ENCODE data around the gene SAMD4A.
A peak's percentile ranks its signal among the peaks of the same experiment; 100 is the strongest.

SAMD4A gene

DNA sequence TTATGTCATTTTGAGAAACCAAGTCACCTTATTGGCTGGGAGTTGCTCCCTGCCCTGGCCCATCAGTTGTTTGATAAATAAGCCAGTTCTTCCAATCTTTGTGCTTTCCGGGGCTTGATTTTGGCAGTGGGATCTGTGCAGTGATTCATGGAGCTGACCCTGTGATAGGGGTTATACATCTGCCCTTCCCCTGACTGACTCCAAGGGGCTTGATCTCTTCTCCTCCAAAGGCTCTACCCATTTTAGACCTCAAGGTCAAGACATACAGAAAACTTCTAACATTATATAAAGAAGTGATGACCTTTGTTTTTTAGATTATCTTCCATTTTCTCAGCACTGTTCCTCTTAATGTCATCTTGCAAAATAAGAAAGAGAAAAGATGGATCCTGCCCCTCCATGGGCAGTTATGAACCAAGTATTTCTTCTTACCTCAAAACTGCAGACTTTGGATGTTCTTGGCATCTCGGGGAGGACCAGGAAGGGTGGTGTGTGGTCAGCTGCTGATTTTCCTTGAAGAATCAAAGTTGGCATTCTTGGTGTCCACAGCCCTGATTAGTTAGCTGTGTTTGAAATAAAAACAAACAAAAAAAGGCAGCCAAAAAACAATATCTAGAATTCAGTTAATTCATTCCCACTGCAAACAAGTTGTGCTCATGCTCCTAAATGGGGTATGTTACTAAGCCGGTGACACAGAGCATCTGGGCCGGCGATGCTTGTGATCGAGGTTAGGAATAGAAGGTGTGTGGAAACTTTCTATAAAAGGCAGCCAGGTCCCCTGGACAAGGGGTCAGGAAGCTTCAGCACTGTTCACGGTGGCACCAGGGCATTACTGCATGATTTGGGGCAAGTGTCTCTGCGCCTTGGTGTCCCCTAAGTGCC is 120.2 kb downstream of the SAMD4A start:
- DNase-seq = no peak

DNA sequence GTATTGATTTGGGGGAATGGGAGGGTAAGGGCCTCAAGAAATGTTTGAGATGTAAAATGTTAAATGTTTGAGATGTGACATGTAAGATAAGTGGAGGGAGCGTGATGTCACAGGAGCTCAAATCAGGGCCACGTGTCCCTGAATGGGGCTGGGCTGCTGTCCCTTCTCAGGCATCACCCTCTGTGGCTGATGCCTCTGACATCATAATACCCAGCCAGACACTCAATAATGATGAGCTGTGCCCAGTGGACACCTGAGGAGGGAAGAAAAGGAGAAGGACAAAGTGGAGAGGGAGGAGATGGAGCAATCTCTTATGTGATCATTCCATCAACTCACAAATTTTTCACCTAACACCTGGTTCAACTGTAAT is 120.8 kb downstream of the SAMD4A start:
- DNase-seq = no peak

DNA sequence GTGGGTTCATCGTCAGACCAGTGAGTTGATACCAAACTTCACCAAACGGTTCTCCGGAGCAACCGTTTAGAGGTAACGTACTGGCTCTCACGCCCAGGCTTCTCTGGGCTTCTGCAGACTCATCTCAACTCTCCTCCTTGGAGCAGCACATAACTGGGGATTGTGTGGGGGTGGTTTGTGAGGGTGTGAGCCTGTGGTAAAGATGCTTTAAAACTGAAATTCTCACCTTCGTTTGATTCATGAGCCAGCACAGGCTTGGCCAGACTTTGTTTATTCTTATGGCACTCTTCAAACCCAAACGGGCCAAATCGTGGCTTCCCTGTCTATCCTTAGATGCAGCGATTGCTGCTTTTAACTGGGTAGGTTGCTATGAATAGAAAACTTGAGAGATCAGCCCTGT is 121.3 kb downstream of the SAMD4A start:
- no peak for DNase-seq

DNA sequence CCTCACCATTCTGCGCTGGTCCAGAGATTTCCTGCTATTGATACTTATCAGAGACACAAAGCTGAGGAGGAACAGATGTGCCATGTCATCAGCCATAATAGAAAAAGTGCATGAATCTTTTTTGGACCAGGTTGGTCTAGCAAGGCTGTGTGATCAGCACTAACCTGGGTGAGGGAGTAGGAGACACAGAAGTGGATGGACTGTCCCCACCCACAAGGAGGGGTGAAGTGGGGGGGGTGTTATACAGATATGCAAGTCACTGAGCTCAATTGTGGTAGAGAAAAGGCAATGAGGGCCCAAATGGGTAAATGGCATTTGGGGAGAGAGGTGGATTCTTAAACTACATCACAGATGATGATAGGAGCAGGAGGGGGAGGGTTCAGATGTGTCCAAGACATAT is 123.0 kb downstream of the SAMD4A start:
- no peak for DNase-seq

DNA sequence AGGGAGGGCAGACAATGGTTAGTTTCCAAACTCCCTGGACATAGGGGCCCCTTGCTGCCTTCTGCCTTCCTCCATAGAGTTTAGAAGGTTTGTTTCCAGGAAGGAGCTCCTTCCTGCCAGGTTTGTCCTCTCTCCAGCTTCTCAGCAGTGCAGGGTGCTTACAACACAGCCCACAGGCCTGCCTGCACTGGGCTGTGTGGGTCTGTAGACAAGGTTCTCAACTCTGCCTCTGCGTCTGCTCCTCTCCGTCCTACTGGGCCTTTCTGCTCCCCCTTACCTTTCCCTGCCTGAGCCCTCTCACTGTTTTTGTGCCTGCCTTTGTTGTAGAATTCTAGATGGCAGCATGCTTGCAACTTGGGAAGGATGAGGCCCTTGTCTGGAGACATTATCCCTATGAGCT is 124.0 kb downstream of the SAMD4A start:
- no peak for DNase-seq

DNA sequence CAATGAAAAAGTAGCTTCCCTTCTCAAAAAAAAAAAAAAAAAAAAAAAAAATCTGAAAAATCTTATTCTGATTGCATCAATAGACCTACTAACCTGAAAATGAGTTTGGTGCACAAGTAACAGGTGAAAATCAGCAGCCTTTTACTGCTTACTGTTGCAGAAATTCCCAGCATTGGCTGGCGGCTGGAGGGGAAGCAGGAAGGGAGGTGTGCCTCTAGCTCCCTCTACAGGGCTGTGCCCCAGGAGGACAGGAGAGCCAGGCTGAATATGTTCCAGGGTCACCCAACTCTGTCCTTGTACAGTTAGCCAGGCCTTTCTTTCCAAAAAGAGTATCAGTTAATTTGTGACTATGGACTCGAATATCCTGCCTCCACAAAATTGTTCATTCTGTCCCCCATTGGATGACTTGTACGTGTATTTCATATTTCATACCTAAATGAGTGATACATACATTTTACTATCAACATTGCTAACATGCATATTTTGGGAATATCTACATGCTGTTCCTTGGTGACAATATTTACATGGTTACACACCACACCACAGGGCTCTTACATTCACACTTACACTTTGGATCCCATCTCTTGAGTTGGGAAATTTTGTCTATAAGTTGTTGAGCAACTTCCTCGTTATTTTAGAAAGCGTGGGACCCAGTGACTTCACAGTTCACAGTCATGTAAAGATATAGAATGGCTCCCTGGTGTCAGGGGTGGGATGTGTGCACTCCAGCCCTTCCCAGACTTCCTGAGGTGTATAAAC is 124.8 kb downstream of the SAMD4A start:
- DNase-seq = peak; percentile 20

DNA sequence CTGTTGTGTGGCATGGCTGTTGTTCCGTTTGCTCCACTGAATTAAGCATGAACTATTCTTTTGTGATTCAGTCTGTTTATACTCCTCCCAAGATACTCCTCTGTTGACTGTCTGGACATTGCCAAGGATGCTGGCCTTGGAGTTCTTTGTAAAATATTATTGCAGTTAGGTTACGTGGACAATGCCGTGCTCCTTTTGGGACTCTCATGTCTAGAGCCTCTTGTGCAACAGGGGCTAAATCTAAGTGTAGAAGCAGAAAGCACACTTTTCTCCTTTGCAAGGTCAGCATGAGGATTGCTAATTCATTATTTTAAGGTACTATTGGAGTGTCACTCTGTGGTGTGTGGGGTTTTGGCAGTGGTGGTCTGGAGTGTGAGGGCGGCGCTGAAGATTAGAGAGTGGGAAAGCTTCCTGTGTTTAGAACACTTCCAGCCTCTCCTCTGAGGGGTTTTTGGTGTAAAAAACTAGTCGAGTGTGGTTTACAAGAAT is 125.4 kb downstream of the SAMD4A start:
- no peak for DNase-seq

DNA sequence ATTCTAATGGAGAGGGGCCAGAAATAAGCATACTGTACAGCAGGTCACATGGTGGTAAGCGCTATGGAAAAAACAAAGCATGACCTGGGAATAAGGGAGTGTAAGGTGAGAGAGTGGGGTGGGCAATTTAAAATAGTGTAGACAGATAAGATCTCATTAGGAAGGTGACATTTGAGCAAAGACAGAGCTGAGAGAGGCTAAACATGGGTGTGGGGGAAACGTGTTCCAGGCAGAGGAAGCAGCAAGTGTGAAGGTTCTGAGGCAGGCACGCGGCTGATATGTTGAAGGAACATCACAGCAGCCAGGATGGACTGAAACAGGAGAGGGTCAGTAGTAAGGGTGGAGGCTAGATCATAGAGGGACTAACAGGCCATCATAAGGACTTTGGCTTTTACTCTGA is 126.8 kb downstream of the SAMD4A start:
- DNase-seq = no peak

DNA sequence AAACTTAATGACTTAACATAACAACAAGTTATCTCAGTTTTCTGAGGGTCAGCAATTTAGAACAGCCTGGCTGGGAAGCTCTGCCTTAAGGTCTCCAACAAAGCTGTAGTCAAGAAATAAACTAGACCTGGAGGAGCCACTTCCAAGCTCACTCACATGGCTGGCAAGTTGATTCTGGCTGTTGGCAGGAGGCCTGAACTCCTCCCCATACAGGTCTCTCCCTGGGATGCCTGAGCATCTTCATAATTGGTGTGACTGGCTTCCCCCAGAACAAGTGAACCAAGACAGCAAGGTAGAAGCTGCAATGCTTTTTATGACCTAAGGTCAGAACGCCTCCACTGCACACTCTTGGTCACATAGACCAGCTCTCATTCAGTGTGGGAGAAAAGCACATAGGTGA is 128.3 kb downstream of the SAMD4A start:
- DNase-seq = no peak

DNA sequence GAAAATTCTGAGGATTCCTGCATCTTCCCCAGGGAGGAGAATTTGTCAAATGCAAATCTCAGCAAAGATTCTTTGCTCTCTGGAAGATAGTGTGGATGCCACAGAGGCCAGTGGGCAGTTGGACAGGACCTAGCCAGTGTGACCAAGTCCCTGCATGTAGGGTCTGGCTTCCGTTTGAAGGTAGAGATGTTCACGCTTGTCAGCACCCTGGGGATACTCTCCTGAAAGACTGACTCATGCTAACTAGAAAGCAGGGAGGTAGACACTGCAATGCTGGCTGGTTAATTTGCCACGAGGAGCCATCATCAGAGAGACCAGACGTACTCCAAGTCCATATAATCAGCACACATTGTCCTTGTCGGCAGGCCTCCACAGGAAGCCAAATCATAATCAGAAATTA is 130.1 kb downstream of the SAMD4A start:
- DNase-seq = no peak

DNA sequence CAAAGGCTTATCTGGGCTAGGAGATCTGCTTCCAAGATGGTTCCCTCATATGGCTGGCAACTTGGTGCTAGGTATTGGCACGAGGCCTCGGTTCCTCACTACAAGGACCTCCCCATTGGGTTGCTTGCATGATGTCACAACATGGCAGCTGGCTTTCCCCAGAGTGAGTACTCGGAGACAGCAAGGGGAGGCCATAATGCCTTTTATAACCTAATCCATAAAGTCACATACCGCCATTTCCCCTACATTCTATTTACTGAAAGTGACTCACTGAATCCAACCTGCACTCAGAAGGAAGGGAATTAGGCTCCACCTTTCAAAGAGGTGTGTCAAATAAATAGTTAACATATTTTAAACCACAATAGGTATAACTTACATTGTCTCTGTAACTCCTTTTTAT is 130.9 kb downstream of the SAMD4A start:
- no peak for DNase-seq

DNA sequence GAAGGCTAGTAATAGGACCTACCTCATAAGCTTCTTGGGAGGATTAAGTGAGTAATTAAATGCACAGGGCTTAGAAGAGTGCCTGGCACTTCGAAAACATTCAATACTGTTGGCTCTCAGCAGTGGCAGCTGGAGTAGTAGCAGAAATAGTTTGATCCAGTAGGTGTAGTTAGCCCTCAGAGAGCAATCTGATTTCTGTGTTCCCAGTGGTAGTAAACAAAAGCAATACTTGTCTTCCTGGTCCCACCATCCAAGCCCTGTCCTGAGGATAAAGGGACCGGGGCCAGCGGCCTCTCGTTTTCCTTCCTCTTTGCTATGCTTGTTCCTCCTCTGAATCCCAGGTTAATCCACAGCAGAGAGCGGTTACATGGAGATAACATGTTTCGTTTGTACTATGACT is 131.6 kb downstream of the SAMD4A start:
- DNase-seq = no peak

DNA sequence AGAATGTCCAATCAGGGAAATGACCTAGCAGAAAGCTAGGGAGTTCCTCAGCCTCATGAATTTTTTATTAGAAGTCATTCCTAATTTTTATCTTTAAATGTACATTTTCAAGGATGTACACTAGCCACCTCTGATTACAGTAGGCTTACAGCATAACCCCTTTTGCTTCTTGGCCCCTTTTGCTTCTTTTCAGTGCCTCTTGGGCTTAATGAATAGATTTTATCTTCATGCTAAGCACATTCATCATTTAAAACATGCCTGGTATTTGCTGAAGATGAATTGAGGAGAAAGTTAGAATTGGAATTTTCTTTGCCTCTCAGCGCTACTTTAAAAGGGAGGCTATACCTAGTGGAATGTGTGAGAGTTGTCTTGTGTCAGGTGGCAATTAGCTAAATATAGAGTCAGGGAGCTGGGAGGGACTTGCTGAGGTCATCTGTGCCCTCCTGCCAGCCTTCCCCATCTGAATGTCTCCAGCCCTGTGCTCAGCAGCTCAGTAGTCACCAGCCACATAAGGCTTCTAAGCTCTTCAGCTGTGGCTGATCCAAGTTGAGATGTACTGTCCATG is 132.1 kb downstream of the SAMD4A start:
- no peak for DNase-seq

DNA sequence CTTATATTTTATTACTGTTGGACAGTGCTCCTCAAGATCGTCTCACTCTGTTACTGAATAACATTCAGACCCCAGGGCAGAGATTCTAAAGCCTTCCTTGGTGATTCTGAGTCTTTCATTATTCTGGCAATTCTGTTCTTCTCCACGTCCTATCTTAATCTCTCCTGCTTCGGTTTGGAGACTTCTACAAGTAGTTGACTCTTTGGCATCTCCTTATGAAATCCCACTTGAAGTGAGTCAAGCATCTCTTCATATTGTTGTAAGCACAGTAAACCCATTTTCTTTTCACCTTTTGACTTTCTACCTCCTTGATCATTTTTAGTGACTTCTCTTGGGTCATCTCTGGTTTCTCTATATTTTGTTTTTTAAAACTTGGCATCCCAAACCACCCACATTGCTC is 132.8 kb downstream of the SAMD4A start:
- DNase-seq = no peak

DNA sequence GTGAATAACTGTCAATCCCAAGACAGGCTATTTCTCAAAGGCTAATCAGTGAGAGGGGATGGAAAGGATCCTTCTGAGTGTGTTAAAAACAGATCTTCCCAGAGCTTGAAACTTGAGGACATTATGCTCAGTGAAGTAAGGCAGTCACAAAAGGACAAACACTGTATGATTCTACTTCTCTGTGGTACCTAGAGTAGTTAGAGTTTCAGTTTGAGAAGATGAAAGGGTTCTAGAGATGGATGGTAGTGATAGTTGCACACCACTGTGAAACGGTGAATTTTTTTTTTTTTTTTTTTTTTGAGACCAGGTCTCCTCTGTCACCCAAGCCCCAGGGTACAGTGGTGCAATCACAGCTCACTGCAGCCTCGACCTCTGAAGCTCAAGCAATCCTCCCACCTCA is 133.8 kb downstream of the SAMD4A start:
- no peak for DNase-seq

DNA sequence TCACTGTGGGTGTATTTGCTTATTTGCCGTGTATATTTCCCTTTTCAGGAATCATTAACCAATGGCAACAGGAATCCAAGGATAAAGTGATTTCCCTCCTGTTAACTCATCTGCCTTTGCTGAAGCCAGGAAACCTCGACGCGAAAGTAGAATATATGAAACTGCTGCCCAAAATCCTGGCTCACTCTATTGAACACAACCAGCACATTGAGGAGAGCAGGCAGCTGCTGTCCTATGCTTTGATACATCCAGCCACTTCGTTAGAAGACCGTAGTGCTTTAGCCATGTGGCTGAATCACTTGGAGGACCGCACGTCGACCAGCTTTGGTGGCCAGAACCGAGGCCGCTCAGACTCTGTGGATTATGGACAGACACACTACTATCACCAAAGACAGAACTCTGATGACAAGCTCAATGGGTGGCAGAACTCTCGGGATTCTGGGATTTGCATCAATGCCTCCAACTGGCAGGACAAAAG is 135.1 kb downstream of the SAMD4A start:
- DNase-seq = no peak

DNA sequence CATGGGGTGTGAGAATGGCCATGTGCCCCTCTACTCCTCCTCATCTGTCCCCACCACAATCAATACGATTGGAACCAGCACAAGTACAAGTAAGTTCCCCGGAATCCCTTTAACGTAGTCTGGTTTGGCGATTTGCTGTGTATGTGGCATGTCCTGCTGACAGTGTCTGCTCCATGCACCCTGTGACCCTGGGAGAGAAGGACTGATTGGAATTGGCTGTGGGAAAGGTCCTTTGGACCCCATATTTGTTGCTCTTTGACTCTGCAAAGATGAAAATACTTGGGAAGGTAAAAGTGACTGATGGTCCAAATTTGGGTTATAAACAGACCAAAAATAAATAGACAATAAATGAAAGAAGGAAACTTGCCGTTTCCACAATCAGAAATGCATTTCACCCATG is 135.6 kb downstream of the SAMD4A start:
- DNase-seq = no peak

DNA sequence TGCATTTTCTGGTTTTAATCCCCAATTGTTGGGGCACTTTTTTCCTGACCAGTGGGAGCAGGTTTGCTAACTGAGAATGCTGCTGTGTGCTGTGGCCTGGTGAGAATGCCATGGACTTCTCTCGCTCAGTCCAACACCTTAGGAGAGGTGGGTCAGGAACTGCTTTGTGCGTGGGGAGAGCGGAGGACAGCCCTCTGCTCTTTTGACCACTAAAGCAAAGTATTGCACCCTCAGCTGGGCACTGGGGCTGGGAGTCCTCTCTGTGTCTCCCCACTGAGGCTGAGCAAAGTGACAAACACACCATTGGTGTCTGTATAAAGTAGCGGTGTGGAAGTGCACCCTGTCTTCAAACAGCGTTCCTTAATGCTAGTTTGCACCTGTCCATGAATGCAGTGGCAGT is 136.2 kb downstream of the SAMD4A start:
- no peak for DNase-seq

DNA sequence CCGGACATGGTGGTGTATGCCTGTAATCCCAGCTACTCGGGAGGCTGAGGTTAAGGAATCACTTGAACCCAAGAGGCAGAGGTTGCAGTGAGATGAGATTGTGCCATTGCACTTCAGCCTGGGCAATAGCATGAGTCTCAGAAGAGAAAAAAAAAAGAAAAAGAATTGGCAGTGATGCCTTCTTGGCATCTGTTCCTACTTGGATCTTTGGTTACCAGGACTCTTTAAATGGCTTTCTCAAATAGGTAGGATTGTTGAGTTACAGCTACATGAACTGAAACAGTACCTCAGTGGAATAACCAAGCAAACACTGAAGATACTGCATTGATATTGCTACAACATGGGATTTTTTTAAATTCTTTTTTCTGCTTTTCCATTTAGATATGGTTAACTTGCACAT is 136.8 kb downstream of the SAMD4A start:
- DNase-seq = no peak

DNA sequence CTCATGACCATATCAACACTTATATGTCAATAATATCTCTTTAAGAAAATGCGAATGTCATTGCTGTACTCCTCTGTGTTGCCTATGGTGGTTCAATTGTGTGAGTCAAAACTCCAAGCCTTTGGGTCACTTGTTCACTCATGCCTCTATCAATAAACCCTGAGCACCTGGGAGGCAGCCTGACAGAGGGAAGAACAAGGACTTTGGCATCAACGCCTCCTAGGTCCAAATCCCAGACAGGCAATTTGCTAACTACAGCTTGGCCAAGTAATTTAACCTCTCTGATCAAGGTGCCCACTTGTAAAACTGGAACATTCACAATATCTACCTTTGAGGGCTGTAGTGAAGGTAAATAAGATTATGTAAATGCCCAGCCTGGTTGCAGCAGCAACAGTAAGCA is 137.8 kb downstream of the SAMD4A start:
- DNase-seq = no peak

DNA sequence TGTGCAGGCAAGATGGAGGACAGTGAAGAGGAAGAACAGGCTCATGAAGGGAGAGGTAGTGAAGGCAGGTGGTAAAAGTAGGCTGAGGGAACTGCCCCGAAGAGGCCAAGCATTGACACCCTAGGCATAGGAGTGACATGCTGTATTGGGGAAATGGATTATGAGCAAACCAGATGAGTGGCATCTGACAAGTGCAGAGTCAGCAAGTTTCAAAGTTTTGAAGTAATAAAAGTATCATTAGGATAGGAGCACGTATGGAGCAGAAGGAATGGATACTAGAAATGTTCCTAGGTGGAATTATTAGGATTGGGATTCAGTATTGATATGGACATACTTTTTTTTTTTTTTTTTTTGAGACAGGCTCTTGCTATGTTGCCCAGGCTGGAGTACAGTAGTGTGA is 139.8 kb downstream of the SAMD4A start:
- DNase-seq = no peak

DNA sequence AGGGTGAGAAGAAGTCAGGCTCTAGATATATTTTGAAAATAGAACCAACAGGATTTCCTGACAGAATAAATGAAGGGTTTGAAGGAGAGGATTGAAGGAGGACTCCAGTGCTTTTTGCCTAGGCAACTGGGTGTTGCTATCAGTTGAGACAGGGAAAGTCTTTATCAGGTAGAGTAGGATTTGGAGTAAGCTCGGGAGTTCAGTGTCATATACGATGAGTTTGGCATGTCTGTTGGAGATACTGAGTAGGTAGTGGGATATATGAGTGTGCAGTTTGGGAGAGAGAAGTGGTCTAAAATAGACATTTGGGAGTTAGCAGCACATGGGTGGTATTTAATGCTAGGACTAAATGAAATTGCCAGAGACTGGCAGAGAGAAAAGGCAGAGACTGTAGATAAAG is 141.2 kb downstream of the SAMD4A start:
- DNase-seq = no peak

DNA sequence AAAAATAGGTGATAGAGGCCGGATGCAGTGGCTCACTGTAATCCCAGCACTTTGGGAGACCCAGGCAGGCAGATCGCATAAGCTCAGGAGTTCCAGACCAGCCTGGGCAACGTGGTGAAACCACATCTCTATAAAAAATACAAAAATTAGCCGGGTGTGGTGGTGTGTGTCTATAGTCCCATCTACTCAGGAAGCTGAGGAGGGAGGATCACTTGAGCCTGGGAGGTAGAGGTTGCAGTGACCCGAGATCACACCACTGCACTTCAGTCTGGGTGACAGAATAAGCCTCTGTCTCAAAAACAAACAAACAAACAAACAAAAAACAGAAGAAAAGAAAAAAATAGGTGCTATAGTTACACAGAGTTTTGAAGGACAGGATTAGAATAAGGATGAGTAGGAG is 142.1 kb downstream of the SAMD4A start:
- no peak for DNase-seq

DNA sequence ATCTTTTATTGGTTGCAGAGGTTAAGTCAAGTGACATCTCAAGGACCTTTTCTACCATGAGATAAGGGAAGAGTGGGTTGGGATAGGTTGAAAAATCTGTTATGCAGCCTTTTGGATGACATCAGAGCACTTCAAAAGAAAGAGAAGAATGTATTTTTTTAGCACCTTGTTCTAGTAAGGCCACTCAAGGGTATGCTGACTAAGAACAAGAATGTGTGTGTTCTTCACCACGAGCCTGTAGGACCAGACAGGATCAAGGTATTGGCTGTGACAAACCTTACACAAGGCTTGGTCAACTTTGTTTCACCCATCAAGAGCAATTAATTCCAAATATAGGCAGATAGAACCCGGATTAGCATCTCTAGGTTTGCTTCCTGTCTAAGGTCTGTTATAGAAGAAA is 142.5 kb downstream of the SAMD4A start:
- DNase-seq = no peak
